ENCODE data around the gene SLC34A2. TPM values are rescaled to one million over a fixed set of nuclear protein-coding genes. Genes with fewer than 3 reads are reported as not detected.

SLC34A2 gene
- total RNA-seq, 1 experiment from 2014 or later, result 2.0 TPM

- in situ Hi-C loops (cut with HindIII; ENCODE audit: low sequenced_read_pairs), result no loop called here
- no peak for DNase-seq (ENCODE audit: low spot score)
Observed at GRCh38 chr4:25710637-25711036, 55.0 kb downstream of the SLC34A2 start.

DNA sequence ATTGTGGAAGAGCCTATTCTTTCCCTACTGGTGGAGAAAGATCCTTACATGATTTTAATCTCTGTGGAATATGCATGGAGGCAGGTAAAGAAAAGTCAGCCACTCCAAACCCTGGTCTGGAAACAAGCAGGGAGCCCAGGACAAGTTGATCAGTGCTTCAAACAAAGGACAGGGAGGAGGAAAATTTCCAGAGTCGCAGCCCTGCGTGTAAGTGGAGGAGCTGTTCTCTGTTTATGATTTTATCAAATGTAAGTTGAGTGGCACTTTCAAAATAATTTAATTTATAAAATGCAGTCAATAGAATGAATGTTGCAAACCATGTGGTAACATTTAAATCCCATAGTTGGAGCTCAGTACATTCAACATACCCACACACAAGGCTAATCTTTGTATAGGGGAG lies 57.0 kb downstream of the SLC34A2 start:
- no peak for DNase-seq (ENCODE audit: low spot score)
- in situ Hi-C loops (cut with HindIII; ENCODE audit: low sequenced_read_pairs), result no loop called here

GRCh38 chr4:25713812-25714211 lies 58.2 kb downstream of the SLC34A2 start:
- in situ Hi-C loops (cut with HindIII; ENCODE audit: low sequenced_read_pairs), result no loop called here
- DNase-seq (ENCODE audit: low spot score), result no peak

- in situ Hi-C loops (cut with HindIII; ENCODE audit: low sequenced_read_pairs), result no loop called here
Observed at GRCh38 chr4:25722964-25723363, 67.3 kb downstream of the SLC34A2 start.

GRCh38 chr4:25723409-25723808 lies 67.8 kb downstream of the SLC34A2 start:
- no peak for DNase-seq (ENCODE audit: low spot score)
- in situ Hi-C loops (cut with HindIII; ENCODE audit: low sequenced_read_pairs), result no loop called here

More at GRCh38 chr4:25722964-25723363, 67.3 kb downstream of the SLC34A2 start:
- no peak for DNase-seq (ENCODE audit: low spot score)

DNA sequence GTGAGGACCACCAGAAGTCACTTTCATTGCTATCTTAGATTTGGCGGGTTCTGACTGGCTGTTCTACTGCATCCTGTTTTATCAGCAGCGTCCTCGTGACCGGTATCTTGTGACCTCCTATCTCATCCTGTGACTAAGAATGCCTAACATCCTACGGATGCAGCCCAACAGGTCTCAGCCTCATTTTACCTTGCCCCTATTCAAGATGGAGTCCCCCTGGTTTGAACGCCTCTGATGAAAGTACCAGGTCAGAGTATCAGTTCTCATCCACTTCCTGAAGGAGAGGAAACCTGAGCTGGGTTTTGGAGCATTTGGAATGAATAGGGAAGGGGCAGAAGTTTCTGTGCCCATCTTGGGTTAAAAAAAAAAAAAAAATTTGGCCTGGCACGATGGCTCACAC lies 70.2 kb downstream of the SLC34A2 start:
- DNase-seq (ENCODE audit: low spot score), result no peak
- in situ Hi-C loops (cut with HindIII; ENCODE audit: low sequenced_read_pairs), result no loop called here

DNA sequence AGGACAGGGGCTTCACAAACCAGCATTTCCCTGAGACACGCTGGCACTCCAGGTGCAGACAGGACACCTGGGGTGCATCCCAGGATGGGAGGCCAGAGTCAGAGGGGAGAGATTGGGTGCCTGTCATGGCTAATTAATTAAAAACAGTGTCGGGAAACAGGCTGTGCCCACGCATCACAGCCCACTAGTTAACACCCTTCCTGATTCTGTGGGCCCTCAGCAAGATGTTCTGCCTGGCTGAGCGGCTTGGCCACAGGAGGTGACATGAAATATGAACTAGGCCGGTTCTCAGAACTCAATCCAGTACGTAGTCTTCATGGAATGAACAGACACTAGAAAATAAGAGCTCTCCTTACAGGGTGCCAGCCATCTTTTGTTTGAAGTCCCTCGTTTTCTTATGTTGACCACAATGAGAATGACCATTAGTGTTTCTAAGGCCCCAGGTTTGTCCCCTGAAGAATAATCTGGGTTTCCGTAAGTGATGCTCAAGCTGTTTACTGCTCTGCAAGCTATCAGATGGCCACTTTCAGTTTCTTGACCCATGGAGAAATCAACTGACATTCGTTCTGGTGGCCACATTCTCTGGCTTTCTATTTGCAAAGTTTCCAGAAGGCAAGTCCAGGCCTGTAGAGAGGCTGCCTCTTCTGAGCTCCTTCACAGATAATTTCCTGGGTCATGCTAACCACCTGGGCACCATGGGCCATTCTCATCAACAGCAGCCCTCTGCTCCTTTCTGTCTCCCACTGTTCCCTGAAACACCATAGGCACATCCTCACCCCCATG lies 72.3 kb downstream of the SLC34A2 start:
- no peak for DNase-seq (ENCODE audit: low spot score)
- in situ Hi-C loops (cut with HindIII; ENCODE audit: low sequenced_read_pairs), result no loop called here

Other genes starting within 250 kb of the SLC34A2 start
- gene SEL1L3, start 207.1 kb downstream of the SLC34A2 start, total RNA-seq (2014; rRNA removed; shearing (Covaris generic)), result 133 and 134 TPM in 2 replicates

Data from G401 (cell line).